GM19467 (cell line): ENCODE results near the gene BCO2.
"Not testable (repeated sequence)": the region's sequence is repeated elsewhere in the genome, so short reads cannot be mapped to it uniquely, and the experiment has no call there.

Experiments used
- ATAC-seq: cut with Tn5 transposase; IDR thresholded peaks from one replicate; pipeline ENCODE4 v1.9.1; 2021; ENCODE audit warnings: mild to moderate bottlenecking, moderate library complexity; ENCODE audit not compliant: unreplicated experiment

The BCO2 gene

GRCh38 chr11:112165049-112165448 lies 10.3 kb upstream of the BCO2 start:
- no peak for ATAC-seq

DNA sequence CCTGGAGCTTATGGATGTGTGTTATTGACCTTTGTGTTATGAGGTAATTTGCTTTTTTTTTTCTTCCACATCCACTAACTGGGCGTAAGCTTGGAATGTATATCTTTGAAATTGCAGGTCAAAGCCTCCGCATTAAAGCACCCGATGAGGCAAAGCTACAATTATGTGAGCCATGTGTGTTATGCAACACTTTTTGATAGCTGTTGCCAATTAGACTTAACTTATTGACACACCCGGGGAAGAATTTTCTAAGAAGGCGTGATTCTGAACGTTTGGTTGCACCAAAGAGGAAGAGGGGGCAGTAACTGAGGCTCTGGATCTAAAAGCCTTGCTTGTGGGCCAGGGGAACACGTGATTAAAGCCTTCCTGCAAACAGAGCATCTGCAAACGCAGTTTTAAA lies 8.8 kb upstream of the BCO2 start:
- no peak for ATAC-seq

DNA sequence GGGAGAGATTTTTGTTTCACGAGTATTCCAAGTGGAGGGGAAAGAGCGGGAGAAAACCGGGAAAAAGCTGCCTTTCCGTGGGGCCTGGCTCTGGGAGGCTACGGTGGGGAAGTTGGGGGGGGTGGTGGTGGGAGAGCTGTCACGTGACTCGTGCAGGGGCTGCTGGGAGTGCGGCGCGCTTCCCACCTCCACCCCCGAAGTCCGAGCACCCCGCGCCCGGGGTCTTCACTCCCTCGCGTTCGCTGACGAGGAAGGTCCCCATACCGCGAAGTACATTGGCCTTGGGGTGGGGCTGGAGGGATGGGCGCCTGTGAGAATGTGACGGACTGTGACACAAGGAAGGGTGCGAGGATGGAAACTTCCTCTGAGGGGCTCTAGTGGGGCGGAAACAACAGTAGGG lies 8.2 kb upstream of the BCO2 start, which contains the start of gene TEX12:
Gene TEX12, plus strand, starts transcription at position 228 of the 400 bp plus-strand sequence. CDS start 1,897 bp downstream, outside the sequence.
- no peak for ATAC-seq

DNA sequence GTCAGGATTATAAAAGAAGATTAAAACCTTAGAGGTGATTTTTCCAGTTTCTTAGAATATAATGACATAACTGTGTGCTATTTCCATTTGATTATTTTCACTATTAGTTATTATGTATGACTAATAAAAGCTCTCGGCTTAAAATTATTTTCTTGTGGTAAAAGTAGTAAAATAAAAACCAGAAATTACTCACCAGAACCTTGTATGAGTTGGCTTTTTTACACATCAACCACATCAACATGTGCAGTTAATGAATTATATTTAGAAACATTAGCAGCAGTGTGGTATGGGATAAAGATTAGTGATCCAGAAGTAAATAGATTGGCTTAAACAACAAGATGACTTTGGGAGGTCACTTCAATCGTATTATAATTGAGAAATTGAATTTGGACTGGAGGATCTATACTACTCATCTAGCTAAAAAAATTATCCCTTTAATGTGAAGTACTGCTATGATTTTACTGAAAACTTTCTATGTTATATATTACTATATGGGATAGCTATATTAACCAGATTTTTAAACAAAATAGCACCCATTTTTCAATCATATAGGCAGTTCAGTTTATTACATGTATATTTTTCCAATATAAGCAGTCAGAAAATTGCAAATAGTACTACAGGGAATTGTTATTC lies 2.8 kb upstream of the BCO2 start:
- no peak for ATAC-seq

DNA sequence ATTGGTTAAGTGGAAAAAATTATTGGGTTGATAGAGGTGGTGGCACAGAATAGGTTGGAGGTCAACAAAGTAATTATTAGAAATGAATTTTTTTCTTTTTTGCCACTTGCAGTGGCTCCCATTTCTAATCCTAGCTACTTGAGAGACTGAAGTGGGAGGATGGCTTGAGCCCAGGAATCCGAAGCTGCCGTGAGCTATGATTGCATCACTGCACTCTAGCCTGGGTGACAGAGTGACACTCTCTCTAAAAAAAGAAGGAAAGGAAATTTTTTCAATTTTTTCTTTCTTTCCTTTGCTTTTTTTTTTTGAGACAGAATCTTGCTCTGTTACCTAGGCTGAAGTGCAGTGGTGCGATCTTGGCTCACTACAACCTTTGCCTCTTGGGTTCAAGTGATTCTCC lies 2.2 kb upstream of the BCO2 start:
- ATAC-seq = no peak

DNA sequence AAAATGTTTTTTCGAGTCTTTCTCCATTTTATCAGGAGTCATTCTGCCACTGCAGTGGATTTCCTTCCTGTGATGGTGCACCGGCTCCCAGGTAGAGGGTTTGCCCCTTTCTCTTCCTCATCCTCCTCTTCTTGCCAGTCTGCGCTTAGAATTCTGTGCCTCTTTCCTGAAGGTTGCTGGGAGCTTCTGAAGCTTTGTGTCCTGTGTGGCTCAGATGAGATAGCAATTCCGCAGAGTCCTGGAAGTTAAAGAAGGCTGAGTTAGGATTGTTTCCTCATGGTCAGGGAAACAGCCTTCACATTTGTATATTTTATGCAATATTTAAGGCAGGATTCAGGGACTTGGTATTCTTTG lies 264 bp downstream of the BCO2 start:
- no peak for ATAC-seq

DNA sequence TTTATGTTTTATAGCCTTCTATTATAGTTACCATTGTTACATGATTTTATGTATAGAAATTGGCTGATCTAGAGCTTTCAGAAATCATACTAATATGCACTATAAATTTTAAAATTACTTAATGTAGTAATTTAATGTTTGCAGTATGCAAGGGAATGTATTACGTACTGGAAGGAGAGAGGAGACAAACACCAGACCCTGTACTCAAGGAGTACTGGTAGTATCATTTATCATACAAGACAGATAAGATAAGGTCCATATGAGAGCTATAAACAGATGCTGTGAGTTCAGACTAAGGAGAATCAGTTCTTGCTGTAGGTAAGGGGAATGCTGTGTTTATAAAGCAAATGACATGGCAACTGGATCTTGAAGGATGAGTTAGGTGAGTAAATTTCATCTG lies 765 bp downstream of the BCO2 start:
- no peak for ATAC-seq

DNA sequence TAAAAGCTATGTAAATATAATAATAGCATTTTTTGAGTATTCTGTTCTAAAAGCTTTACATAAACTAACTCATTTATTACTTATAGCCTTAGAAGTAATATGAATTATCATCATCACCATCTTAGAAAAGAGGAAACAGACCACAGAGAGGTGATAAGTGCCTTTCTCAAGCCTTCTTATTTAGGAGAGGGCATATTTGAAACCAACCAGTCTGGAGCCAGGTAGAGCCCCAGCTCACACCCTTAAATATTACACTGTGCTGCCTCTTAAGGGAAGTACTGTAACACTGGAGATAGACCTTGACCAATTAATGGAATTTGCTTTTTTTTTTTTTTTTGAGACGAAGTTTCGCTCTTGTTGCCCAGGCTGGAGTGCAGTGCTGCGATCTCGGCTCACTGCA lies 2.3 kb downstream of the BCO2 start:
- no peak for ATAC-seq

DNA sequence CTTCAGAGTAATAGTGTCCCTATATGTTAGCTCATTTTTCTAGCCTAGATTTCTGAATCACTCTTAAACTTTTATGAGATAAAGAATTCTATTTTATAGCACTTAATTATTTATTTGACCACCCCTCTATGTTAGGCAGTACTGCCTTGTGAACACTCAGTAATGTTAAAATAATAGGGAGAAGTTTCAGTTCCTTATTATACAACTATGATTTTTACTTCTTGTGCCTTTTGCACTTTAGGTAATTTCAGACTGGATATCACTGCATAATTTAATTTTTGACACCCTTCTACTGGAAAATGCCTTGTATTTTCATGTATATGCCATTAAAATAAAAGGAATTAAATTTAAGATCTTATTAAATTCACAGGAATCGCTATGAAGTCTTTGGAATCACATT lies 3.1 kb downstream of the BCO2 start:
- no peak for ATAC-seq

- ATAC-seq = no peak
These were observed 3.6 kb downstream of the BCO2 start for GRCh38 chr11:112178936-112179335.

- no peak for ATAC-seq
These were observed 4.3 kb downstream of the BCO2 start for GRCh38 chr11:112179601-112180000.

GRCh38 chr11:112182867-112183266 lies 7.6 kb downstream of the BCO2 start:
- ATAC-seq = no peak

GRCh38 chr11:112185883-112186282 lies 10.6 kb downstream of the BCO2 start:
- no peak for ATAC-seq

- ATAC-seq = no peak
These were observed 11.0 kb downstream of the BCO2 start for GRCh38 chr11:112186304-112186703.

DNA sequence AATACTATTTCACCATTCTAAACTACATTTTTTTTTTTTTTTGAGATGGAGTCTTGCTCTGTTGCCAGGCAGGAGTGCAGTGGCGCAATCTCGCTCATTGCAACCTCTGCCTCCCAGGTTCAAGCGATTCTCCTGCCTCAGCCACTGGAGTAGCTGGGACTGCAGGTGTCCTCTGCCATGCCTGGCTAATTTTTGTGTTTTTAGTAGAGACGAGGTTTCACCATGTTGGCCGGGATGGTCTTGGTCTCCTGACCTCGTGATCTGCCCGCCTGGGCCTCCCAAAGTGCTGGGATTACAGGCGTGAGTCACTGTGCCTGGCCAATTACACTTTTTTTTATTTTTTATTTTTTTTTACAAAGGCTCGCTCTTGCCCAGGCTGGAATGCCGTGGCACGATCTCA lies 19.8 kb downstream of the BCO2 start:
- ATAC-seq = not testable (repeated sequence)

DNA sequence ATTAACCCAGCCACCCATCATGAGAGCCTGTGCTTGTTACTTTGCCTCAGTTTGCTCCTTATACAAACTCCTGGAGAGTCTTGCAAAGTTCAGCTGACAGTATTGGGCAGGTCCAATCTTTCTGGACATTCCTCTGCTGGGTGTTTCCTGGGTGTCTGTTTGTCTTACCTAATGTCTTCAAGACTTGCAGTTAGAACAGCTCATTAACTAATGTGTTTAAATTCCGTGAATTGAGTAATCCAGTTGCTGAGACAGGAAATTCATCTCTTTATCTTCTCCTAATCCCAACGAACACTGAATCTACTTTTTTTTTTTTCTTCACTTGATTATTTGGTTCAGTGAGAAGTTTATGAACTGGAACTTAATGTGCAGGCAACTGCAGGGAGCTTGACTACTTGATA lies 20.6 kb downstream of the BCO2 start:
- ATAC-seq = no peak

DNA sequence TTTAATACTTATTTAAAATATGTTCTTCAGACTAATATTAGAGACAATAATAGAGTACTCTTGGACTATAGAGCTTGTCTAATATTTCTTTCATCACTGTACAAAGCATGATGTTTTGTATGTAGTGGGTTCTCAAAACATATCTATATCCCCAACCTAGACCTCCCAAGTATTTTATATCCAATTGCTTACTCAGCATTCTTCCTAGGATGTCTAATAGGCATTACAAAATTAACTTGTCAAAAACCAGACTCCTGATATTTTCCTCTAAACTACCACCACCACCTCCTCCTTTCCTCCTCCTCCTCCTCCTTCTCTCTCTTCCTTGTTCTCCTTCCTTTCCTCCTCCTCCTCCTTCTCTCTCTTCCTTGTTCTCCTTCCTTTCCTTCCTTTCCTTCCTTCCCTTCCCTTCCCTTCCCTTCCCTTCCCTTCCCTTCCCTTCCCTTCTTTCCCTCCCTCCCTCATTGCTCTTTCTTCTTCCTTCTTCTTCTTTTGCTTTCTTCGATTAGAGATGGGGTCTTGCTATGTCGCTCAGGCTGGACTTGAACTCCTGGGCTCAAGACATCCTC lies 21.3 kb downstream of the BCO2 start:
- ATAC-seq = no peak

DNA sequence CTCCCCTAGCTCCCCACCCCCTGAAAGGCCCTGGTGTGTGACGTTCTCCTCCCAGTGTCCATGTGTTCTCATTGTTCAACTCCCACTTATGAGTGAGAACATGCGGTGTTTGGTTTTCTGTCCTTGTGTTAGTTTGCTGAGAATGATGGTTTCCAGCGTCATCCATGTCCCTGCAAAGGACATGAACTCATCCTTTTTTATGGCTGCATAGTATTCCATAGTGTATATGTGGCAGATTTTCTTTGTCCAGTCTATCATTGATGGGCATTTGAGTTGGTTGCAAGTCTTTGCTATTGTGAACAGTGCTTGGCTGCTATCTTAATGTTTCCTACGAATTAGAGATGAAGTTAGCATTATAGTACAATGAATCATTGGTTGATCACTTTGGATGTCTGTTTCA lies 23.8 kb downstream of the BCO2 start:
- not testable (repeated sequence) for ATAC-seq

DNA sequence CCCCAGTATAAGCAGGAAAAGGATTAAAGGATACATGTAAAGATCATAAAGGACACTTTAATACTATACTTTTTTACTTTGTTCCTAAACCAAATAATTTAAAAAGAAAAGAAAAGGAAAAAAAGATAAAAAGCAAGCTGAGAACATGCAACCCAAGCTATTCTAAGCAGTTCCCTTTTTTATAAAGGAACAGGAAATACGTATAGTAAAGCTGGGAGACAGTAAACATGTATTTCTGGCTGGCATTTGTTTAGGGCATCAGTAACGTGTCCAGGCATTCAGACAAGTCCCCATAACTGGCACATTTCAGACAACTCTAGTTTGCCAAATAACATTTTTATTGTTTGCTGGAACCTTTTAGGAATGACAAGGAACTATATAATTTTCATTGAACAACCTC lies 24.9 kb downstream of the BCO2 start:
- no peak for ATAC-seq

DNA sequence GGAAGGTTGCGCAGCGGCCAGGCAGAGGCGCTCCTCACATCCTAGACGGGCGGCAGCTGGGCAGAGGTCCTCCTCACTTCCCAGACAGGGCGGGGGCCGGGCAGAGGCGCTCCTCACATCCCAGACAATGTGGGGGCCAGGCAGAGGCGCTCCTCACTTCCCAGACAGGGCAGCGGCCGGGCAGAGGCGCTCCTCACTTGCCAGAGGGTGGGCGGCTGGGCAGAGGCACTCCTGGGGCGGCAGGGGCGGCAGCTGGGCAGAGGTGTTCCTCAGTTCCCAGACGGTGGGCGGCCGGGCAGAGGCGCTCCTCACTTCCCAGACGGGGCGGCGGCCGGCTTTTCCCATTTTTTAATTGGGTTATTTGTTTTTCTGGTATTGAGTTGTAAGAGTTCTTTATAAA lies 30.8 kb downstream of the BCO2 start:
- no peak for ATAC-seq

- no peak for ATAC-seq
These were observed 35.6 kb downstream of the BCO2 start for GRCh38 chr11:112210890-112211289.

DNA sequence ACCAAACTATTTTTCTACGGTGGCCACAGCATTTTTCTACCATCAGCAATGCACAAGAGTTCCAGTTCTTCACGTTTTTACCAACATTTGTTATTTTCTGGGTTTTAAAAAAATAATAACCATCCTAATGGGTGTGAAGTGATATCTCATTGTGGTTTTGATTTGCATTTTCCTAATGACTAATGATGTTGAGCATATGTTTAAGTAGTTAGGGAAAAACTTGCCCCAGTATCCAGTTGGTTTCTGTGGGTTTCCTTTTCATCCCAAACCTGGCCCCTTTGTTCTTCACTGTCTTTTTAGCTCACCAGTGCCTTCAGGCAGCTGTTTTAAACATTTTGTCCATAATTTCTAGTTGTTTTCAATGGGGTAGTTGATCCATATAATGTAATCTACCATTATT lies 36.2 kb downstream of the BCO2 start:
- no peak for ATAC-seq

GRCh38 chr11:112212290-112212689 lies 37.0 kb downstream of the BCO2 start:
- no peak for ATAC-seq
